ENCODE measurements around the gene CABP1.

GRCh38 chr12:120590741-120591407 is 49.6 kb upstream of the CABP1 start:
- TF ChIP-seq EZH2phosphoT487 (IDR thresholded peaks at IDR 0.05; ENCODE audit: low read length) (no peak), EZH2 (optimal IDR thresholded peaks at IDR 0.05; ENCODE audit: low read depth, low read length) (no peak)
- TF ChIP-seq, protein P1, sequence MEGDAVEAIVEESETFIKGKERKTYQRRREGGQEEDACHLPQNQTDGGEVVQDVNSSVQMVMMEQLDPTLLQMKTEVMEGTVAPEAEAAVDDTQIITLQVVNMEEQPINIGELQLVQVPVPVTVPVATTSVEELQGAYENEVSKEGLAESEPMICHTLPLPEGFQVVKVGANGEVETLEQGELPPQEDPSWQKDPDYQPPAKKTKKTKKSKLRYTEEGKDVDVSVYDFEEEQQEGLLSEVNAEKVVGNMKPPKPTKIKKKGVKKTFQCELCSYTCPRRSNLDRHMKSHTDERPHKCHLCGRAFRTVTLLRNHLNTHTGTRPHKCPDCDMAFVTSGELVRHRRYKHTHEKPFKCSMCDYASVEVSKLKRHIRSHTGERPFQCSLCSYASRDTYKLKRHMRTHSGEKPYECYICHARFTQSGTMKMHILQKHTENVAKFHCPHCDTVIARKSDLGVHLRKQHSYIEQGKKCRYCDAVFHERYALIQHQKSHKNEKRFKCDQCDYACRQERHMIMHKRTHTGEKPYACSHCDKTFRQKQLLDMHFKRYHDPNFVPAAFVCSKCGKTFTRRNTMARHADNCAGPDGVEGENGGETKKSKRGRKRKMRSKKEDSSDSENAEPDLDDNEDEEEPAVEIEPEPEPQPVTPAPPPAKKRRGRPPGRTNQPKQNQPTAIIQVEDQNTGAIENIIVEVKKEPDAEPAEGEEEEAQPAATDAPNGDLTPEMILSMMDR (IDR thresholded peaks at IDR 0.05; ENCODE audit: low read length), result no peak

Data from MM.1S (cell line).